Loucy (cell line): ENCODE data around the gene MRAS.

ENCODE experiments used
- H2AFZ ChIP-seq: fragments of 200-600 bp; sonication (generic); 2 replicates; pipeline ENCODE4 v1.6.0; 2016; ENCODE audit warnings: antibody characterized with exemption, mild to moderate bottlenecking, low read length, moderate library complexity
- H3F3A ChIP-seq: fragments of 200-600 bp; 2 replicates; pipeline ENCODE4 v1.6.0; 2016; ENCODE audit warnings: antibody characterized with exemption, low read depth, mild to moderate bottlenecking
- H3K27me3 ChIP-seq: fragments of 200-600 bp; sonication (generic); 2 replicates; pipeline ENCODE4 v1.6.1; 2014; ENCODE audit warnings: low read length, mild to moderate bottlenecking; ENCODE audit not compliant: insufficient read depth, poor library complexity, severe bottlenecking
- H3K36me3 ChIP-seq: fragments of 200-600 bp; sonication (generic); 2 replicates; pipeline ENCODE4 v1.6.1; 2016; ENCODE audit warnings: low read length; ENCODE audit not compliant: insufficient read depth
- H3K4me1 ChIP-seq: fragments of 200-600 bp; sonication (generic); 2 replicates; pipeline ENCODE4 v1.5.1; 2014; ENCODE audit warnings: low read length, mild to moderate bottlenecking; ENCODE audit not compliant: insufficient read depth, poor library complexity, severe bottlenecking
- H3K4me2 ChIP-seq: fragments of 200-600 bp; sonication (generic); 2 replicates; pipeline ENCODE4 v1.6.0; 2014; ENCODE audit warnings: antibody characterized with exemption, low read length, low read depth, mild to moderate bottlenecking; ENCODE audit not compliant: poor library complexity, severe bottlenecking
- H3K4me3 ChIP-seq: fragments of 200-600 bp; sonication (generic); 2 replicates; pipeline ENCODE4 v1.5.1; 2014; ENCODE audit warnings: low read length, mild to moderate bottlenecking, mixed read lengths; ENCODE audit not compliant: poor library complexity, severe bottlenecking
- H3K79me2 ChIP-seq: fragments of 200-600 bp; sonication (generic); 2 replicates; pipeline ENCODE4 v1.6.1; 2014; ENCODE audit warnings: low read length; ENCODE audit not compliant: insufficient read depth
- H3K9ac ChIP-seq: fragments of 200-600 bp; sonication (generic); 2 replicates; pipeline ENCODE4 v1.6.0; 2014; ENCODE audit warnings: mild to moderate bottlenecking, low read depth, low read length, moderate library complexity; ENCODE audit not compliant: poor library complexity, severe bottlenecking
- H3K9me2 ChIP-seq: fragments of 200-600 bp; sonication (generic); replicated peaks from 2 replicates; pipeline ENCODE4 v1.6.1; 2016; ENCODE audit warnings: low read depth, low read length, mixed read lengths
- H3K9me3 ChIP-seq: fragments of 200-600 bp; sonication (generic); 2 replicates; pipeline ENCODE4 v1.6.1; 2014; ENCODE audit warnings: mild to moderate bottlenecking, antibody characterized with exemption, low read length, low read depth; ENCODE audit not compliant: insufficient read depth
- H4K20me1 ChIP-seq: fragments of 200-600 bp; sonication (generic); 2 replicates; pipeline ENCODE4 v1.6.0; 2014; ENCODE audit warnings: antibody characterized with exemption, low read length, mild to moderate bottlenecking; ENCODE audit not compliant: insufficient read depth, poor library complexity, severe bottlenecking
- CTCF ChIP-seq: fragments of 200-600 bp; sonication (generic); conservative IDR thresholded peaks from 2 replicates; pipeline ENCODE4 v1.5.1; 2014; ENCODE audit warnings: mild to moderate bottlenecking, antibody characterized with exemption, low read length
- EZH2phosphoT487 ChIP-seq: fragments of 200-600 bp; IDR thresholded peaks from 2 replicates; pipeline ENCODE4 v1.6.1; 2018; ENCODE audit warnings: antibody characterized with exemption, mild to moderate bottlenecking, moderate library complexity, borderline replicate concordance

MRAS gene

GRCh38 chr3:138389144-138389601 is 40.8 kb downstream of the MRAS start:
- H4K20me1 ChIP-seq = no peaks in the 10 kb centered on the region
- H3K36me3 ChIP-seq = no peaks in the 10 kb centered on the region
- no peak overlapping the region for H3K4me3 ChIP-seq
- no peaks in the 10 kb centered on the region for H3K79me2 ChIP-seq
- no peaks in the 10 kb centered on the region for H3F3A ChIP-seq
- no peaks in the 10 kb centered on the region for H3K27me3 ChIP-seq
- no peaks in the 10 kb centered on the region for H3K4me1 ChIP-seq
- TF ChIP-seq EZH2phosphoT487 (no peak), CTCF (no peak)
- H3K4me2 ChIP-seq = no peak overlapping the region
- no peaks in the 10 kb centered on the region for H3K9me3 ChIP-seq
- H3K9me2 ChIP-seq = no peaks in the 10 kb centered on the region
- no peak overlapping the region for H2AFZ ChIP-seq
- H3K9ac ChIP-seq = no peak overlapping the region

- Histone ChIP-seq H3K9me2 (no peaks in the 10 kb centered on the region), H2AFZ (no peak overlapping the region), H3K27me3 (no peaks in the 10 kb centered on the region), H3K4me2 (no peak overlapping the region), H3K4me1 (no peaks in the 10 kb centered on the region), H3K79me2 (no peaks in the 10 kb centered on the region), H4K20me1 (no peaks in the 10 kb centered on the region), H3K36me3 (no peaks in the 10 kb centered on the region), H3K4me3 (no peak overlapping the region), H3K9ac (no peak overlapping the region), H3K9me3 (no peaks in the 10 kb centered on the region), H3F3A (no peaks in the 10 kb centered on the region)
- no peak for TF ChIP-seq EZH2phosphoT487
- no peak for TF ChIP-seq CTCF
Measured at GRCh38 chr3:138389841-138390581, 41.6 kb downstream of the MRAS start.

- Histone ChIP-seq H3K9ac (no peak overlapping the region), H3K4me3 (no peak overlapping the region), H4K20me1 (no peaks in the 10 kb centered on the region), H3K4me1 (no peaks in the 10 kb centered on the region), H3K27me3 (no peaks in the 10 kb centered on the region), H3K79me2 (no peaks in the 10 kb centered on the region), H3K36me3 (no peaks in the 10 kb centered on the region), H2AFZ (no peak overlapping the region), H3K9me2 (no peaks in the 10 kb centered on the region), H3F3A (no peaks in the 10 kb centered on the region), H3K4me2 (no peak overlapping the region), H3K9me3 (no peaks in the 10 kb centered on the region)
- TF ChIP-seq CTCF (no peak), EZH2phosphoT487 (no peak)
Measured at GRCh38 chr3:138390582-138390932, 42.2 kb downstream of the MRAS start.
